H1 (cell line): Measurements from ENCODE around the gene CALU. TPM values are rescaled to one million over a fixed set of nuclear protein-coding genes. Genes with fewer than 3 reads are reported as not detected.

Experiments
- ASH2L ChIP-seq: fragments of 200-600, 300-600 bp; sonication (generic); IDR thresholded peaks from one replicate; pipeline ENCODE4 v1.7.1; 2017; ENCODE audit warnings: low read length
- ATF3 ChIP-seq: IDR thresholded peaks from 2 replicates; pipeline ENCODE4 v1.6.1; 2011; ENCODE audit warnings: low read depth, mild to moderate bottlenecking, low read length; ENCODE audit not compliant: insufficient read depth
- BACH1 ChIP-seq: IDR thresholded peaks from 2 replicates; pipeline ENCODE4 v1.6.1; 2012; ENCODE audit warnings: low read length, improper control_type of control experiment
- BCL11A ChIP-seq, 2 experiments: IDR thresholded peaks; one replicate each; pipeline ENCODE4 v1.6.1; 2011; ENCODE audit warnings: low read depth in 2 of 2, low read length in 2 of 2, mild to moderate bottlenecking in 2 of 2
- CBX8 ChIP-seq: fragments of 300-800, 300-1000 bp; sonication (generic); IDR thresholded peaks from 2 replicates; pipeline ENCODE4 v1.7.1; 2016; ENCODE audit warnings: low read depth, low read length, borderline replicate concordance
- CREB1 ChIP-seq: IDR thresholded peaks from 2 replicates; pipeline ENCODE4 v1.6.1; 2012; ENCODE audit warnings: inconsistent platforms
- EGR1 ChIP-seq: IDR thresholded peaks from 2 replicates; pipeline ENCODE4 v1.6.1; 2011; ENCODE audit warnings: low read depth, low read length, borderline replicate concordance
- polyA plus RNA-seq, 7 experiments: library from polyadenylated mRNA; depleted of rRNA in 3 of 7; stranded (reverse) in 5 of 7; unstranded in 2 of 7; fragments of >200 nt in 5 of 7; fragments of 200-250 nt in 2 of 7; gene quantifications; 1 replicate in 5 of 7; 2 replicates in 1 of 7; 4 replicates in 1 of 7; pipeline versions ENCODE4 v1.2.1 to v1.2.3, GENCODE V29; 2011 to 2013; ENCODE audit warnings: missing spikeins in 2 of 7, mixed read lengths in 2 of 7
- total RNA-seq: library from RNA; stranded (reverse); fragmentation: NEBNext Ultra II Directional; extraction: Animal tissue kit (Norgen Biotek cat#: 25700); gene quantifications from 2 replicates; pipeline ENCODE4 v1.2.1, GENCODE V29; 2021

CALU gene
- total and polyA plus RNA-seq, 2 of the 8 experiments (the other 6 are each of a cell fraction or from before 2014, with no cell fraction given), result 67.2 to 170 TPM

- no peak for TF ChIP-seq ATF3
- no peak for TF ChIP-seq BACH1
- TF ChIP-seq CREB1, result no peak
- TF ChIP-seq ASH2L, result no peak
- no peak for TF ChIP-seq CBX8
- TF ChIP-seq EGR1, result no peak
- TF ChIP-seq BCL11A (IDR thresholded peaks at IDR 0.05; ENCODE audit: low read depth in 2 of 2, low read length in 2 of 2), result no peak
Observed at GRCh38 chr7:128799451-128799850, 60.3 kb downstream of the CALU start (continued).
